ENCODE measurements around the gene NAA11. TPM values are rescaled to one million over a fixed set of nuclear protein-coding genes. Genes with fewer than 3 reads are reported as not detected.

NAA11 gene
- polyA plus RNA-seq (2011; rRNA removed) (not detected in 2 replicates), polyA plus RNA-seq (2017; fragmentation: RNase III; extraction: RNeasy Plus Mini Kit Qiagen cat#74134 plus additional on column Dnase treatment) (not detected in 3 replicates), polyA minus RNA-seq (2011; rRNA and poly(A)+ RNA removed) (not detected in 2 replicates)
- not detected in 2 replicates for polyA plus RNA-seq (2012; cell fraction: cytosol; rRNA removed)
- polyA plus RNA-seq (2012; cell fraction: nucleus; rRNA removed) = not detected in 2 replicates

DNA sequence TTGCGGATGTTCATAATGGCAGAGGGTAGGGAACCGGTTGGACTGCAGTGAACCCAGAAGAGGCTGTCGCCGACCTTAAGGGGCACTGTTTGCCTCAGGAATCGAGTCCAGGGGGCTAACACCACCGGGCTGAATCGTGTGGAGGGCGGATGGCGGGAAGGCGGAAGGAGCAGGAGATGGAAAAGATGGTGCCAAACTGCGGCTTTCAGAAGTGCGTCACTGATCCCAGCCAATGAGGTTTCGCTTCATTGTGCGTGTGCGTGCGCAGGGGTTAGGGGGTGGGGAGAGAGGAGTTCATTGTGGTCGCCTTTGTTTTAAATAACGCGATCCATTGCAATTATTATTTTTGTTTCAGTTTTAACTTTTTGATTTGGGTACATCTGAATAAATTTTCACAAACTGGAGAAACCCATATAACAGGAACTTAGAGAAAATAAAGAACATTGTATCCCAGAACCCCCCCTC lies at the start of gene NAA11:
NAA11 (minus strand) TSS at position 198 of the 465 bp plus-strand sequence; CDS start at position 14, 184 bp downstream.
- H3K4me3 ChIP-seq = no peak within 1 kb of the TSS
- TF ChIP-seq POLR2A (IDR thresholded peaks at IDR 0.05; ENCODE audit: low read length) = no peak
- no peak for TF ChIP-seq HOXA7 (CRISPR knock-in tag; IDR thresholded peaks at IDR 0.05)
- TF ChIP-seq RCOR1 (IDR thresholded peaks at IDR 0.05; ENCODE audit: low read depth, low read length) = no peak
- TF ChIP-seq CEBPB (IDR thresholded peaks at IDR 0.05) = no peak
- TF ChIP-seq NPAS2 (CRISPR knock-in tag; IDR thresholded peaks at IDR 0.05; ENCODE audit: borderline replicate concordance) = no peak
- TF ChIP-seq EHMT2 (IDR thresholded peaks at IDR 0.05; ENCODE audit: low read depth) = no peak
- no peak for TF ChIP-seq POLR2AphosphoS2 (conservative IDR thresholded peaks at IDR 0.05; ENCODE audit: low read length)
- TF ChIP-seq, protein P1, sequence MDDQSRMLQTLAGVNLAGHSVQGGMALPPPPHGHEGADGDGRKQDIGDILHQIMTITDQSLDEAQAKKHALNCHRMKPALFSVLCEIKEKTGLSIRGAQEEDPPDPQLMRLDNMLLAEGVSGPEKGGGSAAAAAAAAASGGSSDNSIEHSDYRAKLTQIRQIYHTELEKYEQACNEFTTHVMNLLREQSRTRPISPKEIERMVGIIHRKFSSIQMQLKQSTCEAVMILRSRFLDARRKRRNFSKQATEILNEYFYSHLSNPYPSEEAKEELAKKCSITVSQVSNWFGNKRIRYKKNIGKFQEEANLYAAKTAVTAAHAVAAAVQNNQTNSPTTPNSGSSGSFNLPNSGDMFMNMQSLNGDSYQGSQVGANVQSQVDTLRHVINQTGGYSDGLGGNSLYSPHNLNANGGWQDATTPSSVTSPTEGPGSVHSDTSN (IDR thresholded peaks at IDR 0.05) = no peak
- TF ChIP-seq HDAC2 (IDR thresholded peaks at IDR 0.05) = no peak
- TF ChIP-seq, protein P2, sequence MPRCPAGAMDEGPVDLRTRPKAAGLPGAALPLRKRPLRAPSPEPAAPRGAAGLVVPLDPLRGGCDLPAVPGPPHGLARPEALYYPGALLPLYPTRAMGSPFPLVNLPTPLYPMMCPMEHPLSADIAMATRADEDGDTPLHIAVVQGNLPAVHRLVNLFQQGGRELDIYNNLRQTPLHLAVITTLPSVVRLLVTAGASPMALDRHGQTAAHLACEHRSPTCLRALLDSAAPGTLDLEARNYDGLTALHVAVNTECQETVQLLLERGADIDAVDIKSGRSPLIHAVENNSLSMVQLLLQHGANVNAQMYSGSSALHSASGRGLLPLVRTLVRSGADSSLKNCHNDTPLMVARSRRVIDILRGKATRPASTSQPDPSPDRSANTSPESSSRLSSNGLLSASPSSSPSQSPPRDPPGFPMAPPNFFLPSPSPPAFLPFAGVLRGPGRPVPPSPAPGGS (IDR thresholded peaks at IDR 0.05) = no peak
- TF ChIP-seq RAD21 (conservative IDR thresholded peaks at IDR 0.05 in 1 of 2, IDR thresholded peaks at IDR 0.05 in 1 of 2) = no peak
- no peak for TF ChIP-seq CBX8 (IDR thresholded peaks at IDR 0.05)
- TF ChIP-seq ZSCAN20 (CRISPR knock-in tag; IDR thresholded peaks at IDR 0.05) = no peak
- TF ChIP-seq CHD2 (IDR thresholded peaks at IDR 0.05; ENCODE audit: low read length, partially characterized antibody) = no peak
- TF ChIP-seq TP53 (CRISPR knock-in tag; IDR thresholded peaks at IDR 0.05) = no peak
- TF ChIP-seq HES2 (IDR thresholded peaks at IDR 0.05) = no peak
- no peak for TF ChIP-seq MYC (IDR thresholded peaks at IDR 0.05; ENCODE audit: borderline replicate concordance, low read length)
- no peak within 1 kb of the TSS for H3K4me2 ChIP-seq
- POLR2A ChIA-PET = no interaction called here
- 60% methylated on average over 19 of the region's 19 CpGs for WGBS (ENCODE audit: missing lambda C conversion rate)
- no peaks in the 10 kb centered on the region for H3K4me1 ChIP-seq
- ATAC-seq (no peak), DNase-seq (ENCODE audit: low read depth in 1 of 2, low spot score in 1 of 2) (no peak), FAIRE-seq (no peak)
- no peaks in the 10 kb centered on the region for H3K9me3 ChIP-seq
- no peak within 1 kb of the TSS for H3K27ac ChIP-seq
- CTCF ChIA-PET = no interaction called here

DNA sequence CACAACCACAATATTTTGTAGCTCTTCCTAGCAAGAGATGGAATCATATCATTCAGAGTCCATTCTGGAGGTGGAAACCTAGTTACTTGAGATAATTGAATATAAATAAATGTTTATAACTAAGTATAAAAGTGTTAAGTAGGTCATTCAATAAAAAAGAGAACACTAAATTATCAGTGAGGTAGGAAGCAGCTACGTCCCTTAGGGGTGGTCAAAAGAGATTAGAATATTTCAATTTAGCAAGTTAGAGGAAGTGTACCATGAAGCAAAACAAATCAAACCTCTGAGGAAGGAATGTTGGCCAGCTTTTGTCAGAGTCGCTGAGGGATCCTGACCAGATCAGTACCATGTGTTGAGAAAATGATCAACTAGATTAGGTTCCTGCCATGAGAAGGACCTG lies 44.2 kb upstream of the NAA11 start:
- no peak for FAIRE-seq
- Histone ChIP-seq H3K27ac (no peak overlapping the region), H3K9me3 (no peaks in the 10 kb centered on the region), H3K4me1 (no peaks in the 10 kb centered on the region), H3K4me3 (no peak overlapping the region), H3K4me2 (no peak overlapping the region)
- ChIA-PET POLR2A (no interaction called here), CTCF (no interaction called here)
- TF ChIP-seq USF2 (IDR thresholded peaks at IDR 0.05) = no peak
- TF ChIP-seq FOSB (CRISPR knock-in tag; IDR thresholded peaks at IDR 0.05) = no peak
- no peak for TF ChIP-seq SREBF2 (IDR thresholded peaks at IDR 0.05)
- no peak for TF ChIP-seq CHD4 (IDR thresholded peaks at IDR 0.05; ENCODE audit: borderline replicate concordance)
- no peak for TF ChIP-seq ESRRA (IDR thresholded peaks at IDR 0.05; ENCODE audit: borderline replicate concordance, low read length)
- TF ChIP-seq, protein P3, sequence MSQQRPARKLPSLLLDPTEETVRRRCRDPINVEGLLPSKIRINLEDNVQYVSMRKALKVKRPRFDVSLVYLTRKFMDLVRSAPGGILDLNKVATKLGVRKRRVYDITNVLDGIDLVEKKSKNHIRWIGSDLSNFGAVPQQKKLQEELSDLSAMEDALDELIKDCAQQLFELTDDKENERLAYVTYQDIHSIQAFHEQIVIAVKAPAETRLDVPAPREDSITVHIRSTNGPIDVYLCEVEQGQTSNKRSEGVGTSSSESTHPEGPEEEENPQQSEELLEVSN (IDR thresholded peaks at IDR 0.05; ENCODE audit: borderline replicate concordance, low read depth) = no peak
- no peak for TF ChIP-seq ZSCAN20 (CRISPR knock-in tag; IDR thresholded peaks at IDR 0.05)
- no peak for TF ChIP-seq MAFK (IDR thresholded peaks at IDR 0.05; ENCODE audit: partially characterized antibody)
- no peak for TF ChIP-seq HEYL (CRISPR knock-in tag; IDR thresholded peaks at IDR 0.05)
- TF ChIP-seq SMC3 (IDR thresholded peaks at IDR 0.05) = no peak
- no peak for ATAC-seq
- 4% methylated on average over 2 of the region's 2 CpGs for WGBS (ENCODE audit: missing lambda C conversion rate)
- DNase-seq (ENCODE audit: low read depth in 1 of 2, low spot score in 1 of 2) = no peak
